Measurements from ENCODE around the gene DNM2. TPM values are rescaled to one million over a fixed set of nuclear protein-coding genes. Genes with fewer than 3 reads are reported as not detected.

The DNM2 gene
- total and polyA plus RNA-seq, 2 of the 13 experiments (the other 11 are each of a cell fraction or from before 2014, with no cell fraction given): 41.7 to 59.8 TPM

DNA sequence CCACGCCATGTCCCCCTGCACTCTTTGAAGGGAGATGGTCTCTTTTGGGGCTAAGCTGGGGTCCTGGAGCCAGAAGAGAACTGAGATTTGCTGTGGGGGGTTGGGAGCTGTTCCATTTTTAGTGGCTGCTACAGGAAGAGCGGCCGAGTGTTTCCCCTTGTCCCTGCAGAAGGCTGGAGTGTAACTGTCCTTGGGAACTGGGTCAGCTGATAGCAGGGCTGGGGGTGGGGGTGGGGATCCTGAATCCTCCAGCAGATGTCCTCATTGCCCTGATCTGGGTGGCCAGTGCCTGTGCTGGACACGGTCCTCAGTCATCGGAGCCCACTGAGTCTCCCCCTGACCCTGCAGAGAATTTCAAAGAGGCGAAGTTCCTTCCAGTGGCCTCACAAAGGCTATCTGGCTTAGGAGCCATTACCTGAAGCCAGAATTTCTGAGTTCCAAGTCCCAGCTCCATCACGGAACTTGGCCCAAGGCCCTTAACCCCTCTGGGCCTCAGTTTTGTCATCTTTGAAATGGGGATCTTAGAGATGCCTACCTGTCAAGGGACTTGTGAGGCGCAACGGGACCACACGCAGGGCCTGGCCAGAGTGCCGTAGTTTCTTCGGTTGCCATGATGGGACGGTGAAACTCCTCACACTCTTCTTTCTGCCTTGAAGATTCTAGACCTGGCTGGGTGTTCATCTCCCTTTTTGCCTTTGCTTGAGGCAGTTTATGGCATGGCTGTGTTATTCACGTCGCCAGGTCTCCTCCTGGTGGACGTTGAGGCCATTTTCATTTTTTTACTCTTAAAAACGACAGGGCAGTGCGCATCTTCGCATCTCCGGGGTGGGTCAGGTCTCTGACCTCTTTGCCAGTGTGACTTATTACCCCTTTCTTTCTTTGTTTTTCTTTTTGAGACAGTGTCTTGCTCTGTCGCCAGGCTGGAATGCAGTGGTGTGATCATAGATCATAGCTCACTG lies 51.9 kb downstream of the DNM2 start (continued):
- TF ChIP-seq, protein P1, sequence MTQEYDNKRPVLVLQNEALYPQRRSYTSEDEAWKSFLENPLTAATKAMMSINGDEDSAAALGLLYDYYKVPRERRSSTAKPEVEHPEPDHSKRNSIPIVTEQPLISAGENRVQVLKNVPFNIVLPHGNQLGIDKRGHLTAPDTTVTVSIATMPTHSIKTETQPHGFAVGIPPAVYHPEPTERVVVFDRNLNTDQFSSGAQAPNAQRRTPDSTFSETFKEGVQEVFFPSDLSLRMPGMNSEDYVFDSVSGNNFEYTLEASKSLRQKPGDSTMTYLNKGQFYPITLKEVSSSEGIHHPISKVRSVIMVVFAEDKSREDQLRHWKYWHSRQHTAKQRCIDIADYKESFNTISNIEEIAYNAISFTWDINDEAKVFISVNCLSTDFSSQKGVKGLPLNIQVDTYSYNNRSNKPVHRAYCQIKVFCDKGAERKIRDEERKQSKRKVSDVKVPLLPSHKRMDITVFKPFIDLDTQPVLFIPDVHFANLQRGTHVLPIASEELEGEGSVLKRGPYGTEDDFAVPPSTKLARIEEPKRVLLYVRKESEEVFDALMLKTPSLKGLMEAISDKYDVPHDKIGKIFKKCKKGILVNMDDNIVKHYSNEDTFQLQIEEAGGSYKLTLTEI (CRISPR knock-in tag; conservative IDR thresholded peaks at IDR 0.05): no peak
- TF ChIP-seq, protein P2, sequence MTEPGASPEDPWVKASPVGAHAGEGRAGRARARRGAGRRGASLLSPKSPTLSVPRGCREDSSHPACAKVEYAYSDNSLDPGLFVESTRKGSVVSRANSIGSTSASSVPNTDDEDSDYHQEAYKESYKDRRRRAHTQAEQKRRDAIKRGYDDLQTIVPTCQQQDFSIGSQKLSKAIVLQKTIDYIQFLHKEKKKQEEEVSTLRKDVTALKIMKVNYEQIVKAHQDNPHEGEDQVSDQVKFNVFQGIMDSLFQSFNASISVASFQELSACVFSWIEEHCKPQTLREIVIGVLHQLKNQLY (CRISPR knock-in tag; IDR thresholded peaks at IDR 0.05): no peak
- TF ChIP-seq GATAD2A (CRISPR knock-in tag; IDR thresholded peaks at IDR 0.05): 0 out of 2 replicates have a peak, but pooled peaks have one; percentile 25
- TF ChIP-seq, protein P3, sequence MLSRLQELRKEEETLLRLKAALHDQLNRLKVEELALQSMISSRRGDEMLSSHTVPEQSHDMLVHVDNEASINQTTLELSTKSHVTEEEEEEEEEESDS (CRISPR knock-in tag; IDR thresholded peaks at IDR 0.05; ENCODE audit: borderline replicate concordance): no peak
- TF ChIP-seq MEIS2 (CRISPR knock-in tag; IDR thresholded peaks at IDR 0.05): no peak
- TF ChIP-seq, protein P4, sequence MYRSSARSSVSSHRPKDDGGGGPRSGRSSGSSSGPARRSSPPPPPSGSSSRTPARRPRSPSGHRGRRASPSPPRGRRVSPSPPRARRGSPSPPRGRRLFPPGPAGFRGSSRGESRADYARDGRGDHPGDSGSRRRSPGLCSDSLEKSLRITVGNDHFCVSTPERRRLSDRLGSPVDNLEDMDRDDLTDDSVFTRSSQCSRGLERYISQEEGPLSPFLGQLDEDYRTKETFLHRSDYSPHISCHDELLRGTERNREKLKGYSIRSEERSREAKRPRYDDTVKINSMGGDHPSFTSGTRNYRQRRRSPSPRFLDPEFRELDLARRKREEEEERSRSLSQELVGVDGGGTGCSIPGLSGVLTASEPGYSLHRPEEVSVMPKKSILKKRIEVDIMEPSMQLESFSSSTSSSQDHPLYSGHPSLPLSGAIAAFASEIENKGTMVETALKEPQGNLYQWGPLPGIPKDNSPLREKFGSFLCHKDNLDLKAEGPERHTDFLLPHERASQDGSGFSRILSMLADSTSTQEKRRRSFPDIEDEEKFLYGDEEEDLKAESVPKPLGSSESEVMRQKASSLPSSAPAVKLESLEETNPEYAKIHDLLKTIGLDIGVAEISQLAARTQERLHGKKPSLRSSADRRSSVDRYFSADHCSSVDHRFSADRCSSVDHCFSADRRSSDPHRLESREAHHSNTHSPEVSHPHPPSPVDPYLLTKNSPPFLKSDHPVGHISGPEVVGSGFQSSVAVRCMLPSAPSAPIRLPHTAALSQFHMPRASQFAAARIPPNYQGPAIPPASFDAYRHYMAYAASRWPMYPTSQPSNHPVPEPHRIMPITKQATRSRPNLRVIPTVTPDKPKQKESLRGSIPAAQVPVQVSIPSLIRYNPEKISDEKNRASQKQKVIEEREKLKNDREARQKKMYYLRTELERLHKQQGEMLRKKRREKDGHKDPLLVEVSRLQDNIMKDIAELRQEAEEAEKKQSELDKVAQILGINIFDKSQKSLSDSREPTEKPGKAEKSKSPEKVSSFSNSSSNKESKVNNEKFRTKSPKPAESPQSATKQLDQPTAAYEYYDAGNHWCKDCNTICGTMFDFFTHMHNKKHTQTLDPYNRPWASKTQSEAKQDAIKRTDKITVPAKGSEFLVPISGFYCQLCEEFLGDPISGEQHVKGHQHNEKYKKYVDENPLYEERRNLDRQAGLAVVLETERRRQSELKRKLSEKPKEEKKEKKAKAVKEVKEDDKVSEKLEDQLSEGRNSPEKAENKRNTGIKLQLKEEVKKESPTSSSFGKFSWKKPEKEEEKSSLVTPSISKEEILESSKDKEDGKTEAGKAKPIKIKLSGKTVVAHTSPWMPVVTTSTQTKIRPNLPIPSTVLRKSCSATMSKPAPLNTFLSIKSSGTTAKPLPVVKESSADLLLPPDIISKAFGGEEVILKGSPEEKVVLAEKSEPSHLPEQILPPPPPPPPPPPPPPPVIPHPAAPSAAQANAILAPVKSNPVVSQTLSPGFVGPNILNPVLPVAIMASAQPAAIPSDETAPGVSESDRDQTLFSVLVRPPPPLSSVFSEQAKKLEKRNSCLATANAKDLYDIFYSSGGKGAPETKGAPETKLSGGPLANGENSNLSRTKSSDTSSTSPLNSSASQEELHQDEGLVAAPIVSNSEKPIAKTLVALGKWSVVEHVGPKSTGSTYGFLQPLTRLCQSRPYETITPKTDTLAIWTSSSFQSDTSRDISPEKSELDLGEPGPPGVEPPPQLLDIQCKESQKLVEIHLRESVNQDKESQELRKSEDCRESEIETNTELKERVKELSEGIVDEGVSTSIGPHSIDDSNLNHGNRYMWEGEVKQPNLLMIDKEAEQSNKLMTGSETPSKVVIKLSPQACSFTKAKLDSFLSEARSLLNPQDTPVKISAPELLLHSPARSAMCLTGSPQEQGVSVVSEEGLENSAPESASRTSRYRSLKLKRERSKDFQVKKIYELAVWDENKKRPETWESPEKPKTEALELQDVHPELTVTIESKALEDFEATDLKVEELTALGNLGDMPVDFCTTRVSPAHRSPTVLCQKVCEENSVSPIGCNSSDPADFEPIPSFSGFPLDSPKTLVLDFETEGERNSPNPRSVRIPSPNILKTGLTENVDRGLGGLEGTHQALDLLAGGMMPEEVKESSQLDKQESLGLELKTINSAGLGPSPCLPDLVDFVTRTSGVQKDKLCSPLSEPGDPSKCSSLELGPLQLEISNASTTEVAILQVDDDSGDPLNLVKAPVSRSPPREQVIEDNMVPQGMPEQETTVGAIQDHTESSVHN (CRISPR knock-in tag; IDR thresholded peaks at IDR 0.05): no peak
- TF ChIP-seq ZHX2 (IDR thresholded peaks at IDR 0.05; ENCODE audit: low read depth): no peak
- TF ChIP-seq ZHX2 (CRISPR knock-in tag; IDR thresholded peaks at IDR 0.05; ENCODE audit: borderline replicate concordance): no peak
- TF ChIP-seq SATB2 (CRISPR knock-in tag; IDR thresholded peaks at IDR 0.05): no peak

All from HepG2 (cell line).